Measurements from ENCODE around the gene RYR3. TPM values are rescaled to one million over a fixed set of nuclear protein-coding genes. Genes with fewer than 3 reads are reported as not detected.
A peak's percentile ranks its signal among the peaks of the same experiment; 100 is the strongest.

The RYR3 gene
- 3.4 TPM for polyA plus RNA-seq (2012; ENCODE audit: insufficient read depth, insufficient read length, low read depth)

DNA sequence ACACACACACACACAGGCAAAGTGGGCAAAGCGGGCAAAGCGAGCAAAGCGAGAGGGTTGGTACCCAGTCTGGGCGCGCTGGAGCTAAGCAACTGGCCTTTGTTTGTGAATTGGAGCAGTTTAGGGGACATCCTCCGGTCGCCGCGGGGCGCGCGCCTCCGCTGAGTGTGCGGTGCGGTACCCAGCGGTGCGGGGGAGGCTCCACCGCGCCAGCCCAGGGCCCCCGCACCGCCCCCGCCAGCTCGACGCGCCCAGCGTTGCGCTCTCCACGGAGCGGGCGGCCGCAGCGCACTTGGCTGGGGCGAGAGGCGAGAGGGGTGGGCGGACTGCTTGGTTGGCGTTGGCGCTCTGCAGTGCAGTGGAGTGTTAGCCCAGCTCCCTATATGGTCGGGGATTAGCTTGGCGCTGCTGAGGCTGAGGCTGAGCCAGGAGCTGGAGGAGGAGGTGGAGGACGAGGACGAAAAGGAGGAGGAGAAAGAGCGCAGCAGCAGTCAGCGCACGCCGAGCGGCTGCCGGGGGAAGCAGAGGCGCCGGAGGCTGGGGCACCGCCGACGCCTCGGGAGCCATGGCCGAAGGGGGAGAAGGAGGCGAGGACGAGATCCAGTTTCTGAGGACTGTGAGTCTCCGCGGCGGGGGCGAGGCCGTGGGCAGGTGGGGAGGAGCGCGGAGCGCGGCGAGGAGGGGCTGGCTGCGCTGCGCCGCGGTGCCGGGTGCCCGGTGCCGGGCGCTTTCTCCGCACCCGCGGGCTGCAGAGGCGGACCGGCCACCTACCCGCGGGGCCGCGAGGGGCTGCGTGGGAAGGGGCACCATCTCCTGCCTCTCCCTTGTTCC is at the start of gene RYR3:
RYR3 (plus strand) TSS at position 487 of the 831 bp plus-strand sequence; CDS start at position 566, 79 bp downstream.
- 0 out of 2 replicates have a peak within 1 kb of the TSS, but pooled peaks have one; percentile 6 for H3K4me3 ChIP-seq (ENCODE audit: low read depth, low read length)
- TF ChIP-seq, protein P1, sequence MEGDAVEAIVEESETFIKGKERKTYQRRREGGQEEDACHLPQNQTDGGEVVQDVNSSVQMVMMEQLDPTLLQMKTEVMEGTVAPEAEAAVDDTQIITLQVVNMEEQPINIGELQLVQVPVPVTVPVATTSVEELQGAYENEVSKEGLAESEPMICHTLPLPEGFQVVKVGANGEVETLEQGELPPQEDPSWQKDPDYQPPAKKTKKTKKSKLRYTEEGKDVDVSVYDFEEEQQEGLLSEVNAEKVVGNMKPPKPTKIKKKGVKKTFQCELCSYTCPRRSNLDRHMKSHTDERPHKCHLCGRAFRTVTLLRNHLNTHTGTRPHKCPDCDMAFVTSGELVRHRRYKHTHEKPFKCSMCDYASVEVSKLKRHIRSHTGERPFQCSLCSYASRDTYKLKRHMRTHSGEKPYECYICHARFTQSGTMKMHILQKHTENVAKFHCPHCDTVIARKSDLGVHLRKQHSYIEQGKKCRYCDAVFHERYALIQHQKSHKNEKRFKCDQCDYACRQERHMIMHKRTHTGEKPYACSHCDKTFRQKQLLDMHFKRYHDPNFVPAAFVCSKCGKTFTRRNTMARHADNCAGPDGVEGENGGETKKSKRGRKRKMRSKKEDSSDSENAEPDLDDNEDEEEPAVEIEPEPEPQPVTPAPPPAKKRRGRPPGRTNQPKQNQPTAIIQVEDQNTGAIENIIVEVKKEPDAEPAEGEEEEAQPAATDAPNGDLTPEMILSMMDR (IDR thresholded peaks at IDR 0.05; ENCODE audit: low read depth, low read length), result no peak
- H3K9me3 ChIP-seq, result no peaks in the 10 kb centered on the region; the same call in 1 of the 2 replicates
- no peaks in the 10 kb centered on the region for H3K36me3 ChIP-seq
- DNase-seq, result peak; percentile 27
- H3K4me1 ChIP-seq, result no peaks in the 10 kb centered on the region
- H3K27me3 ChIP-seq, result peaks cover 53% of the 10 kb centered on the region

DNA sequence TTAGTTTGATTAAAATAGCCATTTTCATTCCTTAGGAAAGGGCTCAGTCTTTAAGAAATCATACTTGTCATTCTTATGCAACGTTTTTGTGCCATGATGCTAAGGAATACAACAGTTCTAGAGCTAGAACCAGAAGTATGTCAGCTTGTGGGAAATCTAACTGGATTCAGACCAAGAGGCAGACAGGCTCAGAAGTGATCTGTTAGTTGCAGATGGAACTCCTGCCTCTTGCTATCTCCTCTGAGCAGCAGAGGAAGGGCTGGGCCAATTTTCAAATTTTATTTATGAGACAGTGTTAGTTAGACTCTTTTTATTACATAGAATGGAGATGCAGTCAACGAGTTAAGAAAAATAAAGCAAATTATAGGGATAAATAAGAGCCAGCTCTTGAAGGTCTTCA is 48.5 kb upstream of the RYR3 start:
- no peak for DNase-seq
- Histone ChIP-seq H3K36me3 (no peaks in the 10 kb centered on the region), H3K4me1 (no peaks in the 10 kb centered on the region), H3K9me3 (no peaks in the 10 kb centered on the region), H3K27me3 (no peaks in the 10 kb centered on the region), H3K4me3 (ENCODE audit: low read depth, low read length) (no peak overlapping the region)
- TF ChIP-seq, protein P1 (IDR thresholded peaks at IDR 0.05; ENCODE audit: low read depth, low read length), result no peak

DNA sequence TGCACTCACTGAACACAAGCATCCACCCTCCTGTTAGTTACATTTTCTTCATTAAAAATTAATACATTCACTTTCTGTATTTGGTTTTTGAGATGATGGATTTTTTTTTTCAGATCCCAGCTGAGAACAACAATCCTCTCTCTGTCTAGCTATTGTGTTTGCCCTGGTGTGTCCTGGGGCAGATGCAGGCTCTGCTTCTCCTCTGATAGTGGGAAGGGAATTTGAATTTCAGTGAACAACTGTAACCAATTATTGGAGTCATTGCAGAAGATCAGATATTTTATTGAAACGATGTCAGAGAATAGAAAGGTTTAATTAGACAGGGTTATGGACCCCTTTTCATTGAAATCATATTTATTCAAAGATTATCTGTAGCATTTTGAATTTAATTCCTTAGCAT is 33.1 kb upstream of the RYR3 start:
- TF ChIP-seq, protein P1 (IDR thresholded peaks at IDR 0.05; ENCODE audit: low read depth, low read length), result no peak
- Histone ChIP-seq H3K4me1 (no peaks in the 10 kb centered on the region), H3K27me3 (no peaks in the 10 kb centered on the region), H3K4me3 (ENCODE audit: low read depth, low read length) (no peak overlapping the region), H3K36me3 (no peaks in the 10 kb centered on the region), H3K9me3 (no peaks in the 10 kb centered on the region)
- DNase-seq, result no peak

DNA sequence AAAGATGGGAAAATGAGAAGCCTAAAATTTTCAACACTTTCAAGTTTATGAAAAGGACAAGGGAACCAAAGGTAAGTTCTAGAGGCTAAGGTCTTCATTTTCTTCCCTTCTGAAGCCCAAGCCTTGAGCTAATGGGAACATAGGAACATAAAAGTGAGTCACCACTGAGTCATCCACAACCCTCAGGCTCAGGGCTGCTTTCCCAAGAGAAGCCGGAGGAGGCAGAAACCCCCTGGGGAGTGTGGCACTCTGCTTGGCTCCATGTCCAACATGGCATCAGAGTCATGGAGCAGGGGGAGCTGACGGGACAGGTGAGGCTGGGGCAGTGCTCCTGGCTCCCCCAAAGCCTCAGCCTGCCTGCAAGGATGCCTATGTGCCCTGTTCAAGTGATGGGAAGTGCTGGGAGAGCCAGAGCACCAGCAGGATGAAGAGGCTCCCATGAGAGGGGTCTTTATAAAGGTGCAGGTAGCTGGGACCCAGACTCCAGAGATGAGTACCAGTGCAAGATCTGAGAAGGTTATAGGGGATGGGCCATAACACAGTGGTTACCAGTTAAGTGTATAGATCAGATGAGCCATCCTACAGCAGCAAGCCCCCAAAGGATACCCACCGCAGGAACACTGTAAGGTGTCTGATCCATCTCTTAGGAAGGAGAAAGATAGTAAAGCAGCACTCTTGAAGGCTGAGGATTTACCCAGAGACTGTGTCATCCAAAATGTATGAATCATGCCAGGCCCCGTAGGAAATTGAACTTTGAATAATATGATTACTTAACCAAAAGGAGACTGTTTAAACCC is 31.8 kb upstream of the RYR3 start:
- no peaks in the 10 kb centered on the region for H3K4me1 ChIP-seq
- peak; percentile 57 for DNase-seq
- TF ChIP-seq, protein P1 (IDR thresholded peaks at IDR 0.05; ENCODE audit: low read depth, low read length), result no peak
- no peak overlapping the region for H3K4me3 ChIP-seq (ENCODE audit: low read depth, low read length)
- H3K27me3 ChIP-seq, result no peaks in the 10 kb centered on the region
- H3K9me3 ChIP-seq, result no peaks in the 10 kb centered on the region
- no peaks in the 10 kb centered on the region for H3K36me3 ChIP-seq

DNA sequence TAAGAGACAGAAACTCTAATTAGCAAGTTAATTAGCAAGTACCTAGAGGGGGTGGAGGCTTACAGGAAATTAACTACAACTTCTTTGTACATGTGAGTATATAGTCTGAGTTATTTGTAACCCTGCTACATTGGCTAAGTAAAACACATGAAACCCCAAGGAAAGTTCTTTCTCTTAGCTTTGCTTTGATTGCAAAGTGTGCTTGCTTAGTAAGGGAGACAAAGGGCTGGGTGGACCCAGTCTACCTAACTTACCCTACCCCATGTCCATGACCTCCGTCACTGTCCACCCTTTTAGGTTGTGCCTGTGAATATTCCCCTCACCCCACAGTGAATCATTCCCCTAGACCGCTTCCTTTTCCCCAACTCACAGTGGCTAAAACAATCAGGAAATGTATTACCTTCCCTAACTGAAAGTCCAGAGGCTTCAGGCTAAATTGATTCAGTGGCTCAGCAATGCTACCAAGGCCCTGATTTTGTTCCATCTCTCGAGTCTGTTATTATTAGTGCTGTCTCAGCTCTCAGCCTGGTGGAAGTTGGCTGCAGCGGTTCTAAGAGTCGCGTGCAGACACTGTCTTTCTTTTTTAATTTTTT is 31.1 kb upstream of the RYR3 start:
- H3K9me3 ChIP-seq, result no peaks in the 10 kb centered on the region
- H3K27me3 ChIP-seq, result no peaks in the 10 kb centered on the region
- H3K4me1 ChIP-seq, result no peaks in the 10 kb centered on the region
- no peaks in the 10 kb centered on the region for H3K36me3 ChIP-seq
- no peak overlapping the region for H3K4me3 ChIP-seq (ENCODE audit: low read depth, low read length)
- TF ChIP-seq, protein P1 (IDR thresholded peaks at IDR 0.05; ENCODE audit: low read depth, low read length), result no peak
- no peak for DNase-seq
